Endothelial cell of umbilical vein (primary cell): ENCODE measurements around the gene ADSS1.

Source experiments
- EZH2 ChIP-seq: IDR thresholded peaks from 2 replicates; pipeline ENCODE4 v1.6.1; 2012; ENCODE audit warnings: borderline replicate concordance, low read depth, mild to moderate bottlenecking, moderate library complexity, low read length, inconsistent platforms; ENCODE audit not compliant: severe bottlenecking
- FOS ChIP-seq: IDR thresholded peaks from 2 replicates; pipeline ENCODE4 v1.6.1; 2011; ENCODE audit warnings: mild to moderate bottlenecking, low read length, moderate library complexity, borderline replicate concordance; ENCODE audit not compliant: insufficient read depth
- GATA2 ChIP-seq: IDR thresholded peaks from 2 replicates; pipeline ENCODE4 v1.7.0; 2011; ENCODE audit warnings: low read depth, mild to moderate bottlenecking, moderate library complexity, mixed read lengths, low read length; ENCODE audit not compliant: insufficient read length, insufficient read depth
- JUN ChIP-seq: IDR thresholded peaks from 2 replicates; pipeline ENCODE4 v1.6.1; 2011; ENCODE audit warnings: borderline replicate concordance, low read depth; ENCODE audit not compliant: insufficient read length, insufficient read depth
- POLR2A ChIP-seq: IDR thresholded peaks from 2 replicates; pipeline ENCODE4 v1.6.1; 2012; ENCODE audit warnings: low read depth, mild to moderate bottlenecking, control low read depth, low read length
- POLR2AphosphoS5 ChIP-seq: IDR thresholded peaks from 2 replicates; pipeline ENCODE4 v1.6.1; 2012; ENCODE audit warnings: low read depth, mild to moderate bottlenecking, control low read depth, low read length, moderate library complexity; ENCODE audit not compliant: insufficient read depth
- TF ChIP-seq, protein P1 (sequence below), 2 donors: IDR thresholded peaks; 1 replicate in 1 of 2; 2 replicates in 1 of 2; pipeline ENCODE4 v1.5.1; 2011; ENCODE audit warnings: low read length in 2 of 2, mild to moderate bottlenecking in 2 of 2, moderate library complexity in 2 of 2, control low read depth in 1 of 2, inconsistent platforms in 1 of 2, low read depth in 1 of 2; ENCODE audit not compliant: insufficient read depth in 1 of 2; ENCODE audit errors: extremely low read depth in 1 of 2
- TF ChIP-seq, protein P2 (sequence below): IDR thresholded peaks from 2 replicates; pipeline ENCODE4 v1.6.1; 2011; ENCODE audit not compliant: insufficient read depth, insufficient read length

DNA sequence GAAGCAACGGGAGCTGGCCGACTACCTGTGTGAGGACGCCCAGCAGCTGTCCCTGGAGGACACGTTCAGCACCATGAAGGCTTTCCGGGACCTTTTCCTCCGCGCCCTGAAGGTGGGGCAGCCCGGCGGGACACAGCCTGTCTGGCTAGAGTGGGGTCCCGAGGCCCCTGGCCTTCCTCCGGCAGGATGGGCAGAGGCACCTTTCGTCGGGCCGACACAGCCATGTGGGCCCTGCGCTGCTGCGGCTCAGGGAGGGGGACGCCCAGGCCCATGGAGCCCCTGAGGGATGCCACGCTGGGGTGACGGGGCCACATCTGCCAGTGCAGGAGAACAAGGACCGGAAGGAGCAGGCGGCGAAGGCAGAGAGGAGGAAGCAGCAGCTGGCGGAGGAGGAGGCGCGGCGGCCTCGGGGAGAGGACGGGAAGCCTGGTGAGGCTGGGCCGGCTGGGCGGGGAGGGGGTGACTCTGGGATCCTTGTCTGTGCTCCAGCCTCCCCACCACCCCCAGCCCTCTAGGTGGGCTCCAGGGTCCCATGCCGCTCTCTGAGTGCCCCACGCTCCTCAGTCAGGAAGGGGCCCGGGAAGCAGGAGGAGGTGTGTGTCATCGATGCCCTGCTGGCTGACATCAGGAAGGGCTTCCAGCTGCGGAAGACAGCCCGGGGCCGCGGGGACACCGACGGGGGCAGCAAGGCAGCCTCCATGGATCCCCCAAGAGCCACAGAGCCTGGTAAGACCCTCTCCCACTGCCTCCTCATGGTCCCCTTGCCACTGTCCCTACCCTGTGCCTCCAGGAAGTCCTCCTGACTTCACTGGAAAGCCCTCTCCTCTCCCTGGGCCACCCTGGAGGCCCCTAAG, 10.9 kb upstream of the ADSS1 start:
- TF ChIP-seq POLR2A, result no peak
- TF ChIP-seq, protein P1, sequence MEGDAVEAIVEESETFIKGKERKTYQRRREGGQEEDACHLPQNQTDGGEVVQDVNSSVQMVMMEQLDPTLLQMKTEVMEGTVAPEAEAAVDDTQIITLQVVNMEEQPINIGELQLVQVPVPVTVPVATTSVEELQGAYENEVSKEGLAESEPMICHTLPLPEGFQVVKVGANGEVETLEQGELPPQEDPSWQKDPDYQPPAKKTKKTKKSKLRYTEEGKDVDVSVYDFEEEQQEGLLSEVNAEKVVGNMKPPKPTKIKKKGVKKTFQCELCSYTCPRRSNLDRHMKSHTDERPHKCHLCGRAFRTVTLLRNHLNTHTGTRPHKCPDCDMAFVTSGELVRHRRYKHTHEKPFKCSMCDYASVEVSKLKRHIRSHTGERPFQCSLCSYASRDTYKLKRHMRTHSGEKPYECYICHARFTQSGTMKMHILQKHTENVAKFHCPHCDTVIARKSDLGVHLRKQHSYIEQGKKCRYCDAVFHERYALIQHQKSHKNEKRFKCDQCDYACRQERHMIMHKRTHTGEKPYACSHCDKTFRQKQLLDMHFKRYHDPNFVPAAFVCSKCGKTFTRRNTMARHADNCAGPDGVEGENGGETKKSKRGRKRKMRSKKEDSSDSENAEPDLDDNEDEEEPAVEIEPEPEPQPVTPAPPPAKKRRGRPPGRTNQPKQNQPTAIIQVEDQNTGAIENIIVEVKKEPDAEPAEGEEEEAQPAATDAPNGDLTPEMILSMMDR (IDR thresholded peaks at IDR 0.05; ENCODE audit: extremely low read depth in 1 of 2, insufficient read depth in 1 of 2, low read depth in 1 of 2, low read length in 2 of 2), result no peak
- no peak for TF ChIP-seq GATA2
- TF ChIP-seq POLR2AphosphoS5, result no peak
- TF ChIP-seq, protein P2, sequence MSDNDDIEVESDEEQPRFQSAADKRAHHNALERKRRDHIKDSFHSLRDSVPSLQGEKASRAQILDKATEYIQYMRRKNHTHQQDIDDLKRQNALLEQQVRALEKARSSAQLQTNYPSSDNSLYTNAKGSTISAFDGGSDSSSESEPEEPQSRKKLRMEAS, result no peak
- TF ChIP-seq EZH2, result no peak
- no peak for TF ChIP-seq JUN
- no peak for TF ChIP-seq FOS
